ENCODE results near the gene DNAJC7.

GRCh38 chr17:41942626-41943373 is 74.4 kb downstream of the DNAJC7 start:
- TF ChIP-seq REST (IDR thresholded peaks at IDR 0.05; ENCODE audit: insufficient read depth in 1 of 2, low read depth in 2 of 2, low read length in 2 of 2), result no peak
- no peak for TF ChIP-seq POLR2AphosphoS5 (IDR thresholded peaks at IDR 0.05; ENCODE audit: low read depth, low read length)
- TF ChIP-seq TAF1 (IDR thresholded peaks at IDR 0.05; ENCODE audit: borderline replicate concordance, insufficient read depth, low read length), result no peak
- no peak for TF ChIP-seq SIN3A (IDR thresholded peaks at IDR 0.05; ENCODE audit: borderline replicate concordance, insufficient read depth, low read length)
- TF ChIP-seq FOXP2 (optimal IDR thresholded peaks at IDR 0.05; ENCODE audit: borderline replicate concordance, extremely low read depth, extremely low read length, insufficient read depth), result no peak

All from PFSK-1 (cell line).